Left renal pelvis (tissue), 4 donors: ENCODE measurements around the gene ANXA8L1. TPM values are rescaled to one million over a fixed set of nuclear protein-coding genes. Genes with fewer than 3 reads are reported as not detected.
"Not testable (repeated sequence)": the region's sequence is repeated elsewhere in the genome, so short reads cannot be mapped to it uniquely, and the experiment has no call there.

Source experiments
- DNase-seq, 4 donors: peaks; one replicate each; pipeline ENCODE4 v3.0.0-alpha.2; 2013; ENCODE audit warnings: low read depth in 4 of 4, low spot score in 3 of 4
- polyA plus RNA-seq, 4 donors: library from polyadenylated mRNA; unstranded; fragments of 120-200 nt; gene quantifications; one replicate each; pipeline ENCODE4 v1.2.1, GENCODE V29; 2013; ENCODE audit not compliant: insufficient read length in 4 of 4

ANXA8L1 gene, protein sequence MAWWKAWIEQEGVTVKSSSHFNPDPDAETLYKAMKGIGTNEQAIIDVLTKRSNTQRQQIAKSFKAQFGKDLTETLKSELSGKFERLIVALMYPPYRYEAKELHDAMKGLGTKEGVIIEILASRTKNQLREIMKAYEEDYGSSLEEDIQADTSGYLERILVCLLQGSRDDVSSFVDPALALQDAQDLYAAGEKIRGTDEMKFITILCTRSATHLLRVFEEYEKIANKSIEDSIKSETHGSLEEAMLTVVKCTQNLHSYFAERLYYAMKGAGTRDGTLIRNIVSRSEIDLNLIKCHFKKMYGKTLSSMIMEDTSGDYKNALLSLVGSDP
- under 1 TPM in 2 of 4 donors, not detected in 2; 0.32 to 0.52 TPM for polyA plus RNA-seq

DNA sequence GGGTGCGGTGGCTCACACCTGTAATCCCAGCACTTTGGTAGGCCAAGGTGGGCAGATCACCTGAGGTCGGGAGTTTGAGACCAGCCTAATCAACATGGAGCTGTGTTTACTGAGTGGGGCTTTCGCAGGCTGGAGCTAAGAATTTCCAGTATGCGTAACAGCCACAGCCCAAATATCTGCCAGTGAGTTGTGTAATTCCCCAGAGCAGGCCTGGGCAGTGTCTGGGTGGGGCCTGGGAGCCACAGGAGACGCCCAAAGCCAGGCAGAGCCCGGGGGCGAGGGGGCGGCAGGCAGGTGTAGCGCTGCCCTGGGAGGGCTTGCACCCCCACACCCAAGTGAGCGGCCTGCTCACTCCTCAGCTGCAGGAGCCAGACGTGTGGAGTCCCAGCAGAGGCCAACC lies at the start of gene ANXA8L1:
Gene ANXA8L1 (plus strand): TSS at position 371 of the 400 bp plus-strand sequence. CDS start 76 bp downstream, outside the sequence.
- DNase-seq = not testable (repeated sequence)

GRCh38 chr10:46326066-46326465 lies 49.5 kb upstream of the ANXA8L1 start:
- DNase-seq = no peak

DNA sequence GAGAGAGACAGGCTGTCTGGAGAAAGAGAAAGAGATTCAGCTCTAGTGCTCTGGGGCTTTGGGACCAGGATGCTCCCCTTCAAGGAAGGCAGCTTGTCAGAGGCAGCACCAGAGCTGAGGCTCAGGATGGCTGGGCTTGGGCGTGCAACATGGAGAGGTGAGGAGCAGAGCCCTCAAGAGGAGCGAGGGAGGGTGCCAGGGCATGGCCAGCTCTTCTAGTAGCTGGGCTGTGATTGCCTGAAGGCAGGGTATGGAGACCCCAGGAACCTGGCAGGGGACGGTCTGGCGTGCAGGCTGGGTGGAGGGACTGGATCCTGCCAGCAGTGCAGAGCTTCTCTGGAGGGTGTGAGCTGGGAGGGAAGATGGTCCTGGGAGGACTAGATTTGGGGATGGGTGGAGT lies 48.6 kb upstream of the ANXA8L1 start:
- DNase-seq = no peak

- DNase-seq = no peak
Observed at GRCh38 chr10:46327685-46328084, 47.9 kb upstream of the ANXA8L1 start.

- no peak for DNase-seq
Observed at GRCh38 chr10:46328853-46329689, 46.5 kb upstream of the ANXA8L1 start.

DNA sequence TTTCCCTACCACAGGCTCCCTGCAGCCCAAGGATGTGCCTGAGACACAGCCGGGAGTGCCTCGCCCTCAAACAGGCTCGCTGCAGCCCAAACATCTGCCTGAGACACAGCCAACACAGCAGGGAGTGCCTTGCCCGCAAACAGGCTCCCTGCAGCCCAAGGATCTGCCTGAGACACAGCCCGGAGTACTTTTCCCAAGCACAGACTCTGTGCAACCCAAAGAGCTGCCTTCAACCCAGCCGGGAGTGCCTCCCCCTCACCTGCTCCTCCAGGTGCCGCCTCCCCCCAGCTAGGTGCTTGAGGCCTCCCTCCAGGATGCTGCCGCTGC lies 45.9 kb upstream of the ANXA8L1 start:
- DNase-seq = no peak

DNA sequence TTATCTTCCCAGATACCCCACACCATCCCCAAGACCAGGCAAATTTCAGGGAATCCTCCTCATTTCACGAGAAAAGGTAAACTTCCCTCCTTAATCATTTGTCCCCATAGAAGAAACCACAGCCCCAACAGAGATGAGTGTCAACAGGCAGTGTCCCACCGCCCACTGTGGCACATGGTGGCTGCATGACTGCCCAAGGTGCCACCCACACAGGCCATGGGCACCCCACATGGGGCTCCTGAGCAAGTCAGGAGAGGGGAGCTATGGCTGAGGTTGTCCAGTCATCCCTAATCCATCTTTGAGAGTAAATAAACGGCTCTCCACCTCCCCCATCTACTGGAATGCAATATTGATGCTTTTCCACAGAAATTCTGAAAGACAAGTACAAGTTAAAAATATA lies 44.7 kb upstream of the ANXA8L1 start:
- no peak for DNase-seq

DNA sequence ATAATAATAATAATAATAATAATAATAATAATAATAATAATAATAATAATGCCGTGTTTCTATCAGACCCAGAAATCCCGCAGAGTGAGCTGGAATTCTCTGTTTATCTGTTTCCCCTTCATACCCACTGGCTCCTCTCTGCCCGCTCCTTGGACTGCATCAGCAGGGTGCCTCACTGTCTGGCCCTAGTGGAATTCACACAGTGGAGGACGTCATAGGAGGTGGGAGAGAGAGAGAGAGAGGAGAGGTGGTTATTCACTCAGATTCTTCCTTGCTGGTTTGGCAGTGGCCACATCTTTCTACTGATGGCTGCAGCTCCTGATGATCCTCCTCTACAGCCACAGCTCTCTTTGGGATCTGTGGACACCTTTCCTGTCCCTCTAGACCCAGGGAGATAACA lies 10.1 kb upstream of the ANXA8L1 start:
- not testable (repeated sequence) for DNase-seq

DNA sequence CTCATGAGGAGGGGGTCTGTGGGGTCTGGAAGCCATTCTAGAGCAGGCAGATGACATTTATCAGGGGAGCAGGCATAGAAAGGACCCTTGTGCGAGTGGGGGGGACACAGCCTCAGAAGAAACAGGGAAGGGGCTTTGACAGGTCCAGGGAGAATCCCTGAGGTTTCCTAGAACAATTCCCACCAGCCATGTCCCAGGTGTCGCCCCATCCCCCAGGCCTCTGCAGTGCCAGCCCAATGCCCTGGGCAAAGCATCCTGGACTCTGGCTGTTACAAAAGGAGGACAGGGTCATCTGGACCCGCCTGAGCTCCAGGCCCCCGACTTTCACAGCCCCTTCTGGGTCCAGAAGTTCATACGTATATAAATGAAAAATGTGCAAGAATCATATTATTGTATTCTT lies 8.4 kb upstream of the ANXA8L1 start:
- not testable (repeated sequence) for DNase-seq

GRCh38 chr10:46367666-46368240 lies 7.8 kb upstream of the ANXA8L1 start:
- not testable (repeated sequence) for DNase-seq

DNA sequence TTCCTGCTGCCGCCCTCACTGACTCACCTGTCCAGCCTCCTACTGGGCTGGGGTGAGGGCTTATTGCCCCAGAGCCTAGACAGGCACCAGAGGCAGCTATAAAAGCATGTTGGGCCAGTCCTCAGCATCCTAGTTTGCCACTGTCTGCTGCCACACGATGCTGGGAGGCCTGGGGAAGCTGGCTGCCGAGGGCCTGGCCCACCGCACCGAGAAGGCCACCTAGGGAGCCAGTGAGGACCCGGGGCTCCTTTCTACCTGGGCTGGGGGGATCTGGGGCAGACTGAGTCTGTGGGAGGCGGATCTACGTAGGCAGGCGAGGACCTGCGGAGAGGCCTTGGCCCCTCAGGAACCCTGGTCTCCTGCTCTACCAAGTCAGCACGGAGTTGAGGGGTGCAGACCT lies 6.6 kb upstream of the ANXA8L1 start:
- not testable (repeated sequence) for DNase-seq

- DNase-seq = not testable (repeated sequence)
Observed at GRCh38 chr10:46374410-46374809, 1.2 kb upstream of the ANXA8L1 start.

GRCh38 chr10:46377022-46377421 lies 1.4 kb downstream of the ANXA8L1 start:
- not testable (repeated sequence) for DNase-seq

GRCh38 chr10:46377651-46378050 lies 2.1 kb downstream of the ANXA8L1 start:
- not testable (repeated sequence) for DNase-seq

DNA sequence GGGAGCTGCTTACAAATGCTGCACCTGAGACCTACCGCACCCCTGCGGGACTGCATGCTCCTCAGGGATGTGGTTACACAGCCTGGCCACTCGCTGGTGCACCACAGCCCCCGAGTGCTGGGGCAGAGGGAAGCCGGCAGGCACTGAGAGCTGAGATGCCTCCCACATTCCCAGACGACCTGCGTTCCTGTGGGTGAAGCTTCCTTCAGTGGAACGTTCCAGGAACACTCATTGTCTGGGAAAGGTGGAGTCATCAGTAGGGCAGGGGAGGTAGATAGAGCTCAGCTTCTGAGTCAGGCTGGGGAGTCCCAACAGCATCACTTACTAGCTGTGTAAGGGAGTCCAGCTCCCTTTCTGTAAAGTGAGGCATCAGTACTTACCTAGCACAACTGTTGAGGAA lies 2.5 kb downstream of the ANXA8L1 start:
- not testable (repeated sequence) for DNase-seq

DNA sequence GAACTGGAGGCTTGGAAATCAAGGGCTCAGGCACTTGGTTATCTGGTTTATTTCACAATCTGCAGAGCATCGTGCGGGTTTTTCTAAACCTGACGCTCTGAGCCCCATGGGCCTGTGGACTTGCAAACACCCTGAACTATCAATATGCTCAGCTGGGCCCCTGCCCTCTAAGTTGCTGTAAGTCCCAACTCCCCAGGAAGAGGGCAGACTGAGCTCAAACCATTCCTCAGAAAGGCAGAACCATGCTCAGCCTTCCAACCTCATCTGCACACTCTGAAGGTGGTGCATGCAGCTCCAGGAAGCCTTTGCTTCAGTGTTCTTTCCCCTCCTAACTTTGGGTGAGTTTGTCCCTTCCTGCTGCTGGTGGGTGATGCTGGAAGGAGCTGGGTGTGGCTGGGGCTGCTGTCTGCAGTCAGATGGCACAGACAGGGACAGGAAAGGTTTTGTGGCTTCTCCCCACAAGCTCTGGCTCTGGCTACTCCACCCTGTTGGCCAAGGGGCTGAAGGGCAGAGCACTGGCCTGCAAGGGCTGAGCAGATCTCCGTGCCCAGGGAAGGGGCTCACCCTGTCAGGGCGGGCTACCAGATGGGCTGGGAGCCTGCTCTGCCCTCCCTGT lies 3.8 kb downstream of the ANXA8L1 start:
- not testable (repeated sequence) for DNase-seq

- DNase-seq = not testable (repeated sequence)
Observed at GRCh38 chr10:46385858-46386257, 10.3 kb downstream of the ANXA8L1 start.

- DNase-seq = not testable (repeated sequence)
Observed at GRCh38 chr10:46386694-46387093, 11.1 kb downstream of the ANXA8L1 start.

- DNase-seq = not testable (repeated sequence)
Observed at GRCh38 chr10:46387309-46387902, 11.8 kb downstream of the ANXA8L1 start.

DNA sequence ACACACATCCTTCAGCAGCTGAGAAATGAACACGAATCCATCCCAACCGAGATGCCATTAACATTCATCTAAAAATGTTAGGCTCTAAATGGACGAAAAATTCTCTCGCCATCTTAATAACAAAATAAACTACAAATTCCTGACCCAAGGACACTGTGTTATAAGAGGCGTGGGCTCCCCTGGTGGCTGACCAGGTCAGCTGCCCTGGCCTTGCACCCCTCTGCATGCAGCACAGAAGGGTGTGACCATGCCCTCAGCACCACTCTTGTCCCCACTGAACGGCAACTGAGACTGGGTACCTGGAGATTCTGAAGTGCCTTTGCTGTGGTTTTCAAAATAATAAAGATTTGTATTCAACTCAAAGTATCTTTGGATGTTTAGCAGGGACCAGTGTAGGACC lies 15.8 kb downstream of the ANXA8L1 start:
- DNase-seq = not testable (repeated sequence)
